DND-41 (cell line): ENCODE data around the gene HBE1.

ENCODE experiments used
- ATAC-seq: fragments of 200-7000 bp; cut with Tn5 transposase; 3 replicates; pipeline ENCODE4 v1.9.1; 2021; ENCODE audit warnings: low read depth; ENCODE audit not compliant: insufficient read depth
- DNase-seq: peaks from one replicate; pipeline ENCODE4 v3.0.0-alpha.2; 2020
- H2AFZ ChIP-seq: 2 replicates; pipeline ENCODE4 v1.6.0; 2012; ENCODE audit warnings: low read depth, low read length
- H3K27ac ChIP-seq: 2 replicates; pipeline ENCODE4 v1.5.1; 2012; ENCODE audit warnings: low read length, inconsistent platforms
- H3K27me3 ChIP-seq: fragments of 200-600 bp; sonication (generic); 2 replicates; pipeline ENCODE4 v1.6.0; 2012; ENCODE audit warnings: low read length, mild to moderate bottlenecking, inconsistent platforms; ENCODE audit not compliant: insufficient read depth, poor library complexity
- H3K36me3 ChIP-seq: 2 replicates; pipeline ENCODE4 v1.5.1; 2012; ENCODE audit warnings: low read length, inconsistent platforms; ENCODE audit not compliant: insufficient read depth
- H3K4me1 ChIP-seq: 2 replicates; pipeline ENCODE4 v1.5.1; 2012; ENCODE audit warnings: mild to moderate bottlenecking, low read length; ENCODE audit not compliant: insufficient read depth
- H3K4me2 ChIP-seq: 2 replicates; pipeline ENCODE4 v1.6.0; 2012; ENCODE audit warnings: mild to moderate bottlenecking, moderate library complexity, low read length, inconsistent platforms; ENCODE audit not compliant: insufficient read depth
- H3K4me3 ChIP-seq, 2 experiments: fragments of 200-600 bp in 1 of 2; shearing (Covaris generic) in 1 of 2; 2 replicates each; pipeline ENCODE4 v1.5.1; 2012 to 2016; ENCODE audit warnings: inconsistent platforms in 2 of 2, low read length in 2 of 2, mild to moderate bottlenecking in 2 of 2, low read depth in 1 of 2, moderate library complexity in 1 of 2
- H3K79me2 ChIP-seq: 2 replicates; pipeline ENCODE4 v1.6.0; 2012; ENCODE audit warnings: low read length, inconsistent platforms; ENCODE audit not compliant: insufficient read depth
- H3K9ac ChIP-seq: 2 replicates; pipeline ENCODE4 v1.6.0; 2012; ENCODE audit warnings: low read depth, mild to moderate bottlenecking, inconsistent platforms, low read length, moderate library complexity
- H3K9me3 ChIP-seq: 2 replicates; pipeline ENCODE4 v1.5.1; 2012; ENCODE audit warnings: low read length, moderate library complexity, mild to moderate bottlenecking, inconsistent platforms; ENCODE audit not compliant: insufficient read depth, severe bottlenecking
- H4K20me1 ChIP-seq: 2 replicates; pipeline ENCODE4 v1.6.0; 2012; ENCODE audit warnings: low read length; ENCODE audit not compliant: insufficient read depth
- EZH2 ChIP-seq: IDR thresholded peaks from 3 replicates; pipeline ENCODE4 v1.6.1; 2012; ENCODE audit warnings: borderline replicate concordance, low read depth, mild to moderate bottlenecking, moderate library complexity, low read length, inconsistent platforms; ENCODE audit not compliant: severe bottlenecking
- TF ChIP-seq, protein P1 (sequence below): IDR thresholded peaks from 2 replicates; pipeline ENCODE4 v1.5.1; 2012; ENCODE audit warnings: borderline replicate concordance, low read length, moderate library complexity, mild to moderate bottlenecking; ENCODE audit not compliant: poor library complexity, severe bottlenecking; ENCODE audit errors: extremely low read depth

Gene HBE1

GRCh38 chr11:5240458-5240857 lies 29.3 kb downstream of the HBE1 start:
- no peaks in the 10 kb centered on the region for H3K9me3 ChIP-seq
- H3K4me3 ChIP-seq, result no peak overlapping the region
- ATAC-seq, result no peak
- H3K79me2 ChIP-seq, result no peaks in the 10 kb centered on the region
- H3K27ac ChIP-seq, result no peak overlapping the region
- no peaks in the 10 kb centered on the region for H3K36me3 ChIP-seq
- no peak overlapping the region for H3K4me2 ChIP-seq
- no peaks in the 10 kb centered on the region for H4K20me1 ChIP-seq
- no peak overlapping the region for H3K9ac ChIP-seq
- no peak for TF ChIP-seq EZH2
- TF ChIP-seq, protein P1, sequence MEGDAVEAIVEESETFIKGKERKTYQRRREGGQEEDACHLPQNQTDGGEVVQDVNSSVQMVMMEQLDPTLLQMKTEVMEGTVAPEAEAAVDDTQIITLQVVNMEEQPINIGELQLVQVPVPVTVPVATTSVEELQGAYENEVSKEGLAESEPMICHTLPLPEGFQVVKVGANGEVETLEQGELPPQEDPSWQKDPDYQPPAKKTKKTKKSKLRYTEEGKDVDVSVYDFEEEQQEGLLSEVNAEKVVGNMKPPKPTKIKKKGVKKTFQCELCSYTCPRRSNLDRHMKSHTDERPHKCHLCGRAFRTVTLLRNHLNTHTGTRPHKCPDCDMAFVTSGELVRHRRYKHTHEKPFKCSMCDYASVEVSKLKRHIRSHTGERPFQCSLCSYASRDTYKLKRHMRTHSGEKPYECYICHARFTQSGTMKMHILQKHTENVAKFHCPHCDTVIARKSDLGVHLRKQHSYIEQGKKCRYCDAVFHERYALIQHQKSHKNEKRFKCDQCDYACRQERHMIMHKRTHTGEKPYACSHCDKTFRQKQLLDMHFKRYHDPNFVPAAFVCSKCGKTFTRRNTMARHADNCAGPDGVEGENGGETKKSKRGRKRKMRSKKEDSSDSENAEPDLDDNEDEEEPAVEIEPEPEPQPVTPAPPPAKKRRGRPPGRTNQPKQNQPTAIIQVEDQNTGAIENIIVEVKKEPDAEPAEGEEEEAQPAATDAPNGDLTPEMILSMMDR, result no peak
- DNase-seq, result no peak
- H2AFZ ChIP-seq, result no peak overlapping the region
- peaks cover 14% of the 10 kb centered on the region for H3K27me3 ChIP-seq
- no peaks in the 10 kb centered on the region for H3K4me1 ChIP-seq

DNA sequence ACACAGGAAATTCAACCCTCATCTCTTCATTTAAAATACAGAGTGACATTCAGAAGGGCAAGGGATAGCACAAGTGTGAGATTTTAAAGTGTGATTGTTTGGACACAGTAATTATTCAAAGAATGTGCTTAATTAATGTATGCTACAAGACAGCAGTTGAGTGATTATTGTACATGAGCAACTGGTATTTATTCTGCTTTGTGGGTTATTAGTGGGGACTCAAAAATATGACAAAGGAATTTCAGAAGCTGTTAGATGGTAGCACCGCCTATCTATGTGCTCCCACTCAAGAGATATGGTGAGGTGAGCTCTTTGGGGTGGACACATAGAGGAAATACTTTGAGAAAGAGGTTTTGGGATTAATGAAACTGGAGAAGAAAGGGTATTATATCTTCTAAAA lies 29.7 kb downstream of the HBE1 start:
- Histone ChIP-seq H3K9ac (no peak overlapping the region), H3K79me2 (no peaks in the 10 kb centered on the region), H3K27ac (no peak overlapping the region), H3K9me3 (no peaks in the 10 kb centered on the region), H3K27me3 (peaks cover 10% of the 10 kb centered on the region), H2AFZ (no peak overlapping the region), H4K20me1 (no peaks in the 10 kb centered on the region), H3K4me2 (no peak overlapping the region), H3K4me3 (no peak overlapping the region), H3K4me1 (no peaks in the 10 kb centered on the region), H3K36me3 (no peaks in the 10 kb centered on the region)
- TF ChIP-seq, protein P1, result no peak
- TF ChIP-seq EZH2, result no peak
- ATAC-seq, result no peak
- no peak for DNase-seq

DNA sequence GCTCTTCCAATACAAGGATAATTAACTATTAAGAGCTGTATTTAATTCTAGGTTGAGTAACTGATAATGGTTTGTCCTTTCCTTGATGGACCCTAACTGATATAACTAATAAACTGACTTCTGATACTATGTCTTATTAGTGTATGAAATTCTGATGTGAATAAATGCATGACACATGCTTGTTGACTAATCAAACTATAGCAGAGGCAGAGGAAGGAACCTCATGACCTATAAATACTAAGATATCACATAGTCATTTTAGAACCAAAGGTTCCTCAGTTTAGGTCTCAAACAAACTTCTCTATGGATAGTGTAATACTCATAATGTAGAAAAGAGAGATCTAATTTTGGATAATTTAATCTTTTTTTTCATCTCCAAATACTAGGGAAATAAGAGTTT lies 30.7 kb downstream of the HBE1 start:
- H3K4me2 ChIP-seq, result no peak overlapping the region

More for the DNA sequence above, 30.7 kb downstream of the HBE1 start:
- Histone ChIP-seq H4K20me1 (no peaks in the 10 kb centered on the region), H3K4me3 (no peak overlapping the region), H3K36me3 (no peaks in the 10 kb centered on the region), H2AFZ (no peak overlapping the region), H3K4me1 (no peaks in the 10 kb centered on the region), H3K27me3 (peaks cover 12% of the 10 kb centered on the region), H3K27ac (no peak overlapping the region), H3K9ac (no peak overlapping the region), H3K79me2 (no peaks in the 10 kb centered on the region), H3K9me3 (no peaks in the 10 kb centered on the region)
- DNase-seq (no peak), ATAC-seq (no peak)
- TF ChIP-seq, protein P1, result no peak
- no peak for TF ChIP-seq EZH2
